K562 (cell line): Measurements from ENCODE around the gene GNB5. TPM values are rescaled to one million over a fixed set of nuclear protein-coding genes. Genes with fewer than 3 reads are reported as not detected.

ENCODE experiments used
- ATAC-seq: fragments of 200-7000 bp; cut with Tn5 transposase; 3 replicates; pipeline ENCODE4 v1.9.1; 2020; ENCODE audit warnings: moderate library complexity
- BruUV-seq: library from RNA; stranded (reverse); fragments of 400-500 nt; replicated peaks from 2 replicates; lab custom pipeline; 2021; lab: Mats Ljungman, UMichigan
- CTCF ChIA-PET: fragments of 300-600 bp; formaldehyde crosslinking; extraction: SDS; loops from one replicate; lab custom pipeline; 2021; ENCODE audit warnings: low intra/inter-chr PET ratio; lab: Yijun Ruan, JAX
- POLR2A ChIA-PET: fragments of 300-600, 350-650 bp; sonication (Branson Sonifier 250); formaldehyde crosslinking; extraction: SDS; loops from one replicate; lab custom pipeline; 2021; ENCODE audit warnings: antibody characterized with exemption, inconsistent platforms; lab: Yijun Ruan, JAX
- DNase-seq, 4 experiments: peaks; one replicate each; pipeline versions ENCODE4 v3.0.0 to v3.0.0-alpha.2; 2011 to 2018; ENCODE audit warnings: low spot score in 3 of 4, mixed read lengths in 3 of 4; ENCODE audit errors: extremely low read depth in 1 of 4
- FAIRE-seq: peaks from 2 replicates; lab custom pipeline; 2011; peaks lifted over from hg19 to GRCh38; lab: Jason Lieb, UNC
- H2AFZ ChIP-seq: 2 replicates; pipeline ENCODE4 v1.6.0; 2011; ENCODE audit warnings: low read depth, low read length, control low read depth, inconsistent platforms
- H3K27ac ChIP-seq: fragments of 200-600 bp; 3 replicates; pipeline ENCODE4 v1.8.0; 2011; ENCODE audit warnings: low read depth, mild to moderate bottlenecking, control low read depth, inconsistent platforms, low read length, moderate library complexity, mixed read lengths; ENCODE audit errors: extremely low read depth
- H3K27me3 ChIP-seq, 2 experiments: fragments of 300-600 bp in 1 of 2; 2 replicates in 1 of 2; 3 replicates in 1 of 2; pipeline versions ENCODE4 v1.6.0 to v1.8.0; 2011; ENCODE audit warnings: inconsistent platforms in 2 of 2, low read length in 2 of 2, mild to moderate bottlenecking in 1 of 2, mixed read lengths in 1 of 2, moderate library complexity in 1 of 2; ENCODE audit not compliant: control insufficient read depth in 2 of 2, insufficient read depth in 2 of 2
- H3K36me3 ChIP-seq: fragments of 300-600 bp; 3 replicates; pipeline ENCODE4 v1.8.0; 2011; ENCODE audit warnings: mild to moderate bottlenecking, low read length, inconsistent platforms; ENCODE audit not compliant: control insufficient read depth, insufficient read depth
- H3K4me1 ChIP-seq, 2 experiments: fragments of 200-600 bp in 1 of 2; replicated peaks in 1 of 2; 2 replicates in 1 of 2; 3 replicates in 1 of 2; pipeline versions ENCODE4 v1.5.1 to v1.8.0; 2011; ENCODE audit warnings: inconsistent platforms in 2 of 2, low read length in 2 of 2, mild to moderate bottlenecking in 1 of 2, mixed read lengths in 1 of 2, moderate library complexity in 1 of 2; ENCODE audit not compliant: control insufficient read depth in 2 of 2, insufficient read depth in 2 of 2
- H3K4me2 ChIP-seq: 2 replicates; pipeline ENCODE4 v1.6.1; 2011; ENCODE audit warnings: low read length, control low read depth, inconsistent platforms, mixed read lengths; ENCODE audit not compliant: insufficient read depth
- H3K4me3 ChIP-seq: fragments of 200-600 bp; sonication (generic), shearing (Covaris generic); 2 replicates; pipeline ENCODE4 v1.5.1; 2016; ENCODE audit warnings: control low read depth, inconsistent platforms
- H3K79me2 ChIP-seq: fragments of 200-600 bp; 3 replicates; pipeline ENCODE4 v1.8.0; 2011; ENCODE audit warnings: low read length, inconsistent platforms; ENCODE audit not compliant: control insufficient read depth, insufficient read depth
- H3K9ac ChIP-seq, 2 experiments: 2 replicates each; pipeline versions ENCODE4 v1.6.0 to v1.6.1; 2011; ENCODE audit warnings: low read depth in 2 of 2, low read length in 2 of 2, control low read depth in 1 of 2, inconsistent platforms in 1 of 2, mild to moderate bottlenecking in 1 of 2, mixed read lengths in 1 of 2; ENCODE audit not compliant: insufficient read depth in 1 of 2
- H3K9me1 ChIP-seq: one replicate; pipeline ENCODE4 v1.6.0; 2011; ENCODE audit warnings: inconsistent platforms, mild to moderate bottlenecking, low read length, moderate library complexity; ENCODE audit not compliant: control insufficient read depth, insufficient read depth
- H3K9me3 ChIP-seq: replicated peaks from 2 replicates; pipeline ENCODE4 v1.5.1; 2011; ENCODE audit warnings: low read depth, low read length, inconsistent platforms; ENCODE audit not compliant: control insufficient read depth, insufficient read depth
- H4K20me1 ChIP-seq: replicated peaks from 2 replicates; pipeline ENCODE4 v1.6.1; 2011; ENCODE audit warnings: low read length, inconsistent platforms, mixed read lengths; ENCODE audit not compliant: control insufficient read depth, insufficient read depth
- ETS2 ChIP-seq: IDR thresholded peaks from 2 replicates; pipeline ENCODE4 v1.6.1; 2016; ENCODE audit warnings: borderline replicate concordance, missing genetic modification characterization, mild to moderate bottlenecking, moderate library complexity, missing compliant biosample characterization; ENCODE audit not compliant: poor library complexity, severe bottlenecking
- ZNF551 ChIP-seq: fragments of 250-450 bp; sonication (Bioruptor Pico); IDR thresholded peaks from 2 replicates; pipeline ENCODE4 v1.5.0; 2021; ENCODE audit warnings: mild to moderate bottlenecking, moderate library complexity
- in situ Hi-C: fragments of 300-500 bp; cut with MboI; formaldehyde crosslinking; loops from 4 replicates; pipeline ENCODE4 v1.15.0; 2018; ENCODE audit warnings: inconsistent platforms, mixed read lengths
- intact Hi-C: fragments of 100-400 bp; cut with micrococcal nuclease; formaldehyde crosslinking; loops from 2 replicates; pipeline ENCODE4 v1.14.2; 2022
- polyA plus RNA-seq, 8 experiments: library from polyadenylated mRNA; depleted of rRNA in 4 of 8; stranded (reverse) in 5 of 8; unstranded in 3 of 8; fragments of >200 nt; fragmentation: Nextera tagmentation in 2 of 8; fragmentation: Illumina TruSeq in 1 of 8; extraction: Ambion mirVana in 2 of 8; extraction: Trizol in 1 of 8; gene quantifications; 2 replicates each; pipeline versions ENCODE4 v1.2.1 to v1.2.3, GENCODE V29; 2011 to 2014; ENCODE audit warnings: inconsistent platforms in 1 of 8, missing spikeins in 1 of 8
- total RNA-seq, 7 experiments: library from RNA; depleted of rRNA in 6 of 7; stranded (reverse); fragments of >200 nt in 6 of 7; fragmentation: Illumina TruSeq in 2 of 7; extraction: Trizol in 2 of 7; gene quantifications; 2 replicates each; pipeline versions ENCODE4 v1.2.1 to v1.2.3, GENCODE V29; 2011 to 2021; ENCODE audit warnings: low replicate concordance in 1 of 7
- TF ChIP-seq, protein P1 (sequence below): sonication (generic); formaldehyde crosslinking; IDR thresholded peaks from 2 replicates; pipeline ENCODE4 v1.4.0; 2020; ENCODE audit warnings: mild to moderate bottlenecking, missing genetic modification reagents
- TF ChIP-seq, protein P2 (sequence below): sonication (generic); formaldehyde crosslinking; IDR thresholded peaks from 2 replicates; pipeline ENCODE4 v1.8.1; 2023; ENCODE audit warnings: mild to moderate bottlenecking, missing genetic modification reagents

GNB5 gene
- total and polyA plus RNA-seq, 9 of the 15 experiments (the other 6 are each of a cell fraction or from before 2014, with no cell fraction given), result 0.11 to 2.1 (median 0.77) TPM

- no peak overlapping the region for H3K27ac ChIP-seq
- intact Hi-C loops (no loop called here), in situ Hi-C loops (no loop called here)
- H4K20me1 ChIP-seq, result no peaks in the 10 kb centered on the region
- H3K27me3 ChIP-seq, result peaks cover 3 to 9% of the 10 kb centered on the region in 2 experiments; a peak in 2 of 5 replicates
- no peak overlapping the region for H3K4me2 ChIP-seq
- ChIA-PET POLR2A (interaction anchor here (0.8 to 2.0 kb wide), 7 partner anchors 8 to 96 kb away, joined by 3 to 5 read pairs (median 4); partner anchors contain the start of gene LEO1), CTCF (no interaction called here)
- FAIRE-seq, result no peak
- no peaks in the 10 kb centered on the region for H3K79me2 ChIP-seq
- TF ChIP-seq ETS2 (tag) (no peak), ZNF551 (CRISPR knock-in tag) (no peak)
- TF ChIP-seq, protein P1, sequence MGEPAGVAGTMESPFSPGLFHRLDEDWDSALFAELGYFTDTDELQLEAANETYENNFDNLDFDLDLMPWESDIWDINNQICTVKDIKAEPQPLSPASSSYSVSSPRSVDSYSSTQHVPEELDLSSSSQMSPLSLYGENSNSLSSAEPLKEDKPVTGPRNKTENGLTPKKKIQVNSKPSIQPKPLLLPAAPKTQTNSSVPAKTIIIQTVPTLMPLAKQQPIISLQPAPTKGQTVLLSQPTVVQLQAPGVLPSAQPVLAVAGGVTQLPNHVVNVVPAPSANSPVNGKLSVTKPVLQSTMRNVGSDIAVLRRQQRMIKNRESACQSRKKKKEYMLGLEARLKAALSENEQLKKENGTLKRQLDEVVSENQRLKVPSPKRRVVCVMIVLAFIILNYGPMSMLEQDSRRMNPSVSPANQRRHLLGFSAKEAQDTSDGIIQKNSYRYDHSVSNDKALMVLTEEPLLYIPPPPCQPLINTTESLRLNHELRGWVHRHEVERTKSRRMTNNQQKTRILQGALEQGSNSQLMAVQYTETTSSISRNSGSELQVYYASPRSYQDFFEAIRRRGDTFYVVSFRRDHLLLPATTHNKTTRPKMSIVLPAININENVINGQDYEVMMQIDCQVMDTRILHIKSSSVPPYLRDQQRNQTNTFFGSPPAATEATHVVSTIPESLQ (CRISPR knock-in tag), result no peak
- TF ChIP-seq, protein P2, sequence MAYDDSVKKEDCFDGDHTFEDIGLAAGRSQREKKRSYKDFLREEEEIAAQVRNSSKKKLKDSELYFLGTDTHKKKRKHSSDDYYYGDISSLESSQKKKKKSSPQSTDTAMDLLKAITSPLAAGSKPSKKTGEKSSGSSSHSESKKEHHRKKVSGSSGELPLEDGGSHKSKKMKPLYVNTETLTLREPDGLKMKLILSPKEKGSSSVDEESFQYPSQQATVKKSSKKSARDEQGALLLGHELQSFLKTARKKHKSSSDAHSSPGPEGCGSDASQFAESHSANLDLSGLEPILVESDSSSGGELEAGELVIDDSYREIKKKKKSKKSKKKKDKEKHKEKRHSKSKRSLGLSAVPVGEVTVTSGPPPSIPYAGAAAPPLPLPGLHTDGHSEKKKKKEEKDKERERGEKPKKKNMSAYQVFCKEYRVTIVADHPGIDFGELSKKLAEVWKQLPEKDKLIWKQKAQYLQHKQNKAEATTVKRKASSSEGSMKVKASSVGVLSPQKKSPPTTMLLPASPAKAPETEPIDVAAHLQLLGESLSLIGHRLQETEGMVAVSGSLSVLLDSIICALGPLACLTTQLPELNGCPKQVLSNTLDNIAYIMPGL (CRISPR knock-in tag), result no peak
- no peak overlapping the region for H2AFZ ChIP-seq
- H3K9ac ChIP-seq, result no peak overlapping the region
- 0 out of 3 replicates have a peak, but pooled peaks have one; percentile 13 for ATAC-seq
- H3K9me1 ChIP-seq, result no peaks in the 10 kb centered on the region
- H3K9me3 ChIP-seq, result no peaks in the 10 kb centered on the region
- no peaks in the 10 kb centered on the region for H3K4me1 ChIP-seq
- no TSS peak for BruUV-seq
- DNase-seq, result no peak
- no peak overlapping the region for H3K4me3 ChIP-seq
- peaks cover 25% of the 10 kb centered on the region; the same call in 2 of the 3 replicates for H3K36me3 ChIP-seq
Measured at GRCh38 chr15:52067545-52067926, 123.7 kb downstream of the GNB5 start.
